Measurements from ENCODE around the gene USH1C.

Gene USH1C

DNA sequence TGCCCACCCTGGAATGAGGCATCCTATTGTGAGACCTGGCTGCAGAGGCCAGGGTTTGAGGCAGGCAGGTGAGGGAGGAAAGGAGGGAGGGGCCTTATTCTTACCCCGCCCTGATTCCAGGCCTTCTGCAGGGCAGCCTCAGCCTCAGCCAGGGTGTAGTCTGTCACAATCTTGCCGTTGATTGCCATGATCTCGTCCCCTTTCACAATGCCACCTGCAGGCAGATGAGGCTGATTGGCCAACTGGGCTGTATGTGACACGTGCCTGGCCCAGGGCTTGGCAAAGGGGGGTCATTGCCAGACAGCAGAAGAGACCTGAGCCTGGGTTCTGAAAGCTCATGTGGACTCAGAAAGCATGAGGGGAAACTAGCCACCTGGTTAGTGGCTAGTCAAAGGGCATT is 46.2 kb downstream of the USH1C start:
- DNase-seq = peak; percentile 10

DNA sequence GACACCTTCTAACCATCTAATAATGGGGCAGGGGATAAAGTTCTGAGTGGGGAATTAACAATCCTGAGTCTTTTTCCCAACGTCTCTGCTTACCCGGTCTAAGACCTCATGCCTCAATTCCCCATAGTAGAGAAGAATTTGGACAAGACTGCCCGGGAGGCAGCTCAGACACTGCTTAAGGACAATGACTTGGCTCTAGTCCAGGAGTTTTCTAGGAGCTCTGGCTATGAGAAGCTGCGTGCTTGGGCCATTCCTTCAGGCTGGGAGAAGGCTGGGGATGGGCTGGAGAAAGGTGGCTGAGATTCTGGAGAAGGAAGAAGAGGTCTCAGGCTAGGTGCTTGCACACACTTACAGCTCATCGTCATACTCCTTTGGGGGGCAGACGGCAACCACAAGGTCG is 47.8 kb downstream of the USH1C start:
- DNase-seq = no peak

DNA sequence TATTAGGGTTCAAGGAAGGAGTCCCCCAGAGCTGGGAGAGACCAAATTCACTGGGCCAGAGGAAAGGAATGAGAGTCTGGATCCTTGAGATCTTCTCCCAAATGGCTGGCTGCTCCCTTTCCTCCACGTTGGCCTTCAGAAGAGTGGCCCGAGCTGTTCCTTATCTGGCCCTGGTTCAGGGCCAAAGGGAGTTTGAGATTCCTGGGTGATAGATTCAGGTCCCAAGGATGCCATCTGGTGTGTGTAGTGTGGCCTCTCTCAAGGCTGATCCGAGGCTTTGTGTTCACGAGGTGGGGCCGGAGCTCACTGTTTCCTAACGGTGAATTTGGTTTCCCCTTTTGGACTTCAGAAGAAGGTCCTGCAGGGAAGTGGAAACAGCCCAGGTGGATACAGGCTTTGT is 50.2 kb downstream of the USH1C start:
- DNase-seq = no peak

DNA sequence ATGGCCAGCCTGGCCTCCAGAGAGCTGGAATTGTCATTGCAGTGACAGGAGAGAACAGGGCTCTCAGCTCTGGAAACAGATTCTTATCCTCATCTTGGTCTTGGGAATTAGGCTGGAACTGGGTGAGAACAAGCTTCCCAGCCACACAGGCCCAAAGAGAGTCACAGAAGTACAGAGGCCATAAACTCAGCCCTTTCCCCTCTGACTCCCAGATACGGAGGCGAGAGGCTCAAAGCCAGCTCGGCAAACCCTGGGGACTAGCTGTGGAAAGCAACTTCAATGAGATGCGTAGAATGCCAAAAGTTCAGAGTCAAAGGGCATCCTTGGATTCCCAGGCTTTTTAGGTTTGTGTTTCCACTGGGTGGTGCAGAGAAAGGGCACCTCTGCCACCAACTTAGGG is 53.3 kb downstream of the USH1C start:
- DNase-seq = no peak

DNA sequence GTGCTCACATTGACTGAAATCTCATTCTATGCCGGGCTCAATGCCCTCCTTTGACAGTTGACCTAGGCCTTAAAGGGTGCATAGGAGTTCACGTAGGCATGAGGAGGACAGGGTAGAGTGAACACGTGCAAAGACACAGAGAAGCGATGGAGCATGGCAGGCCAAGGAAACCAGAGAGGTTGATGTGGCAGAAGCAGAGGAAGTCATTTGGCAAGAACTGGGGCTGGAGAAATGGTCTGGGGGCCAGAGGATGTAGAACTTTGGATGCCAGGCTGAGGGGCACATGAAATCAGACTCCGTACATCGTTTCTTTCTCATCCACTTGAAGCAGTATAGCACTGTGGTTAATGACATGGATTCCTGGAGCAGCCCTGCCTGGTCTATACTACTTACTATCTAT is 54.0 kb downstream of the USH1C start:
- no peak for DNase-seq

DNA sequence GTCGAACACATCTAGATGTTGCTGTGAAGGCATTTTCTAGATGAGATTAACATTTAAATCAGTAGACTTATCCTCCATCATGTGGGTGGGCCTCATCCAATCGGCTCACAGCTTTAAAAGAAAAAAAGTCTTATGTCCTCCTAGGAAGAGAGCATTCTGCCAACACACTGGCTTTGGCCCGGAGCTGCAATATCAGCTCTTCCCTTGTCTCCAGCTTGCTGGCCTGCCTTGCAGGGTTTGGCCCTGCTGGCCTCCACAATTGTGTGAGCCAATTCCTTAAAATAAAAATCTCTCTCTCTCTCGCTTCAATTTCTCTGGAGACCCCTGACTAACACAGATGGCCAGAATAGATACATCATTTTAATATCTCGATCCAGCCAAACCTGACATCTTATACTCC is 54.5 kb downstream of the USH1C start:
- DNase-seq = no peak

DNA sequence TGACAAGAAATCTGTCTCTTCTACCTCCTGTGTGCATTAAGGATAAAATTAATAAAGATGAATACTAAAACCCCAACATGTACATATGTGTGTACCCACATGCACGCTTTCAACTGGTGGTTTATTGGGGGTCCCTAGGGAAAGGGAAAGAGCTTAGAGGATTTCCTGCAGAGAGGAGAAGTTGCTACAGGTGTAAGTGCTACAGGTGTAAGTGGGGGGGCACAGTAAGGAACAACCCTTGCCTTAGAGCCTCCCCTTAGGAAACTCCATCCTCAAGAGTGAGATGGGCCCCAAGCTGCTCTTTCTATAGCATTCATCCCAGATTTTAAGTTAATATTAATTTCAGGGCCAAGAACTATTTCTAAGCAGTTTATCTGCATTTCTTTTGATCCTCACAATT is 55.7 kb downstream of the USH1C start:
- DNase-seq = no peak

DNA sequence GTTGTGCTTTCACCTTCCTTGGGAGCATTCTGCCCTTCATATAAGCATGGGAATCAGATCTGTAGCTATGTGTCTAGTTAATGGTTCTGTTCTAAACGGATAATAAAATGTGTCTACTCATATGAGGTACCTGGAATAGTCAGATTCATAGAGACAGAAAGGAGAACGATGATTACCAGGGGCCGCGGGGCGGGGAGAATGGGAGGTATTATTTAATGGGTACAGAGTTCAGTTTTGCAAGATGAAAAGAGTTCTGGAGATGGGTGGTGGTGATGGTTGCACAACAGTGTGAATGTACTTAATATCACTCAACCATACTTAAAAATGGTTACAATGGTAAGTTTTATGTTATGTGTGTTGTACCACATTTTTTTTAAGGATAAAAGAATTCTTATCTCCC is 57.6 kb downstream of the USH1C start:
- DNase-seq = no peak

DNA sequence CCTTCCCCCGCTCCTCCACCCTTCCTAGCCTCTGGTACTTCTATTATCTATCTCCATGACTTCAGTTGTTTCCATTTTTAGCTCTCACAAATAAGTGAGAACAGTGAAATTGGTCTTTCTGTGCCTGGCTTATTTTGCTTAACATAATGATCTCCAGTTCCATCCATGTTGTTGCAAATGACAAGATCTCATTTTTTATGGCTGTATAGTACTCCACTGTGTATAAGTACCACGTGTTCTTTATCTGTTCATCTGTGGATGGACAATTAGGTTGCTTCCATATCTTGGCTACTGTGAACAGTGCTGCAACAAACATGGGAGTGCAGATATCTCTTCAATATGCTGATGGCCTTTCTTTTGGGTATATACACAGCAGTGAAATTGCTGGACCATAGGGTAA is 60.7 kb downstream of the USH1C start:
- no peak for DNase-seq

DNA sequence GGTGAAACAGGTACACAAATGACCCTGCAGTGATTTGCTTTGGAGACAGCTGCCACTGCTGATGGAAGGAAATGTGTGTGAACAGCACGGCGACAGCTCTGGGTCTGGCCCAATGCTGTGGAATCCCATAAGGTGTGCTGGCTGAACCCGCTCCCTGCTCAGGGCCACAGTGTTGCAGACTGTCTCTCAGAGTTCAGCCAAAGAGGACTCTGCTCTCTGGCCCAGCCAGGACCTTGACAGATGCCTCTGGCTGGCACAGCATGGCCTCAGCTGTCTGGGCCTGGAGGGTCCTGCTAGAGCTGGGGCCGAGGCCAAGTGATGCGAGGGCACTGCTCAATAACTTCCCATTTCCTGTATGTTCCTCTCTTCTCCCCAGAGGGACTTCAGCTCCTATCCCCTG is 62.3 kb downstream of the USH1C start:
- DNase-seq = no peak

DNA sequence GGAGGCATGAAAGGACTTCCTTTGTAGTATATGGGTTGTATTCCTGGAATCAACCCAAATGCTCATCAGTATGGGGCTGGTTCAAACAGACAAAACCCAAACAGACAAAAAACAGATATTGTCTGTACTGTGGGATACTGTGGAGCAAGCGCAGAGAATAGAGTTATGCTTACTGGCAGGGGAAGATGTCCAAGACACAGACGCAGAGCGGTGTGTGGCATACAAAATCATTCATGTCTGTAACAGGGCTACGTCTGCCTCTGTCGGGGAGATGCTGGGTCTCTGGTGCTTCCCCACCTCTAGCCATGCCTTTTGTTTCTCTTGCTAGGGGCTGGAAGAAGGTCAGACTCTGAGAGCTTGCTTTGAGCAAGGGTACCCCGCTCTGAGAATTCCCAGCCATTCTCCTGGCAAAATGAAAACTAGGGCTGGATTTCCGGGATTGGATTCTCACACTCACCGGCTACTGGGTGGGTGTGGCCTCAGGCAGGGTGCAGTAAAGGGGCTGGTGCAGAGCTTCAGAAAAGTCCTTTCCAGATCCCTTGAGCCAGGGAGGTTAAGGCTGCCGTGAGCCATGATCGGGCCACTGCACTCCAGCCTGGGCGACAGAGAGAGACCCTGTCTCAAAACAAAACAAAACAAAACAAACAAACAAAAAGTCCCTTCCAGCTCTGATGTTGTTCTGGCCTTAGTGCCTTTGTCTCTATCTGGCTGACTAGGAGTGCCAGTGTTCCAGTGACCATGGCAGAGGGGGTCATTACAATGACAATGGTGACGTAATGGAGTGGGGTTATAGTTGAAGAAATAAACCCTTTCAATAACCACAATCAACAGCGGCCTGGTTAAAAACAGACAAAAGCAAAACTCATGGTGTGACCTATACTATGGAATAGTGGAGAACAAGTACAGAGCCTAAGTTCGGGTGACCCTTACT is 64.7 kb downstream of the USH1C start:
- no peak for DNase-seq

DNA sequence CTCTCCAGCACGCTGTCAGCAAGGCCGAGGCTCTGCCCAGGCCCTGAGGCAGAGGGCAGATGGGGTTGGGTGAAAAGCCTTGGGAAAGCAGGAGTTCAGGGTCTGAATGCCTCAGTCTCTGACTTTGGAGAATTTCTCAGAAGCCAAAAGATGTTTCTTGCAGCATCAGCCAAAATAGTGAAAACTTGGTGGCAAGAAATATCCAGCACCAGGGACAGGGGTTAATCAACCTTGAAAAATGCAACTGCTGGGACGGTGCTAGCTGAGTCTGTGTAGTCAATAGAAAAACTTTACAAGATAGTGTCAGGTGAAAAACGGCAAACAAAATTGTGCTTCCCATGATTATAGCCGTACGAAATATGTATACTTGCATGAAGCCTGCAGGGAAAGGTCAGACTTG is 66.1 kb downstream of the USH1C start:
- DNase-seq = no peak

DNA sequence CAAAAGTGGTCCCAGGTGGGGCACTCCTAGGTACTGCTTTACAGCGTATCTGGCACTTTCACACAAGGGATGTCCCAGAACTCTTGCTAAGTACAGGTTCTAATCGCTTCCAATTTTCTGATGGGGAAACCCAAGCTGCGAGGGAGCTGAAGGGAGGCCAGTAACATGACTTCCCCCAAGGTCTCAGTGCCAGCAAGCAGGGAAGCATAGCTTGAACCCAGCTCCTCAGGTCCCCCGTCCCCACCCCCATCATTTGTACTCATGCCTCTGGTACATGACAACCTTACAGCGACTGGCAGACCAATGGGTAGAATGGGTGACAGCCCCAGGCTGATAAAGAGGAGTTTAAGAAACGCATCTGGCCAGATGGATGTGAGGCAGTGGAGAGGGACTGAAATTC is 66.9 kb downstream of the USH1C start:
- no peak for DNase-seq

DNA sequence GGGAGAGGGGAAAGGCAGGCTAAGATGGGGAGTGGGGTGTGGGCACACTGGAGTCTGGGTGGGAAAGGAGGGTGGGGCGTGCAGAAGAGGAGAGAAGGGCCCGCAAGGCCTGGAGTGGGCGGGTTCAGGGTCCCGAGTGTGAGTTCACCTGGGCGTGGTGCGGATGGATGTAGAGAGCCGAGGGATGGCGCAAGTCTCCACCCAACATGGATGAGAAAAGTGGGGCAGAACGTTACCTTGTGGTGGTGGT is 67.2 kb downstream of the USH1C start:
- no peak for DNase-seq

DNA sequence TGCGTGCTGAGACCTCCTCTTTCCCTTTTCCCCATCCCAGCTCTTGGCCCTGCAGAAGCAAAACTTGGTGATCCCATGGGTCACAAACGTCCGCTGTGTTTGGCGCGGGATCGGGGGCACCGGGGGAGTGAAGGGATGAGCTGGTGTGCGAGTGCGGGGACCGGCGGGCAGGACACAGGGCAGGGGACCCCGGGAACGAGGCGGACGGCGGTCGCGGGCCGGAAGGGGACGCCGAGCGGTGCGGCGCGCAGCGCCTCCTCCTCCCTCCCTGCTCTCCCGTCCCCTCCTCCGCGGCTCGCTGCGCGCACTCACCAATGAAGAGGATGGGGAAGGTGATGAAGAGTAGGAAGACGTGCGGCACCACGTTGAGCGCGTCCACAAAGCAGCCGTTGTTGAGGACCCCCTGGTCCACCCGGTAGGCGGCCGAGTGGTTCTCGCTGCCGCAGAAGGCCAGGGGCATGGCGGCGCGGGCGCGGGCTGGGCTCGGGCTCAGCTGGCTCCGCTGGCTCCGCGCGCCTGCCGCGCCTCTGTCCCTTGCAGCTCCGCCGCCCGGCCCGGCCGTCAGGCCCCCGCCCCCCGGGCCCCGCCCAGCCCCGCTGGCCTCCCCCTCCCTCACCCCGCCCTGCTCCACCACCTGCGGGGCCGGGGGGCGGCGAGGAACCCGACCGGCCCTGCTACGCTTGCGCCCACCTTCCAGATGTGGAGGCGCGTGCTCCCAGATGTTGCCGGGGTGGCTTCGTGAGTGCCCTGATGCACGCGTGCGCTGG is 67.7 kb downstream of the USH1C start, which contains the start of gene ABCC8:
Gene ABCC8, minus strand, starts transcription at position 529 of the 767 bp plus-strand sequence. Its CDS starts 69 bp downstream, at position 460.
- no peak for DNase-seq

DNA sequence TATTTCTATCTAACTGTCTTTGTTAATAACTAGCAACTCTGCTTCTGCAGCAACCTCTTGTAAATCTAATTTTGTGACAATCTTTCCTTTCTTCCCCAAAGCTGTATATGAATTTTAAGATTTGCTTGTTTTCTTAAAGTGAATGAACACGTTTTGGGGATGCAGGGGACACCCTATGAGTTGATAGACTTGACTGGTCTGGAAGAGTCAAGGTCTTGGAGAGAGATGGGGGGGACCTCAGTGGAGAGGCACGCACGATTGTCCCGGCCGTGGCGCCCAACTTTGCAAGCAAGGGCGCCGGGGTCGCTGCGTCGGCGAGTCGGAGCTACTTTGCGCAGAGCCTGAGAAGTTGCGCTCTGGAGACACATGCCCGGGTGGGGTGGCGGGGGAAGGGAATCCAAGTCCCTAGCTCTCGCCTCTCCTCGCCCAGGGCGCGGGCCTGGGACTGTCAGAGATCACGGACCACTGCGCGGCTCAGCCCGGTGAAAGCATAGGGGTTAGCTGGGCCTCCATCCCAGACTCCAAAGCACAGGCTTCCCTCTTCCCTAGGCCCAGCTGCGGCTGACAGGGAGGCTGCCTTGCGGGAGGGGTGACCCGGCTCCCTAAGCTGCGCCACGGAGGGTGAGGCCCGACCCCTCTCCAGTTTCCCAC is 68.4 kb downstream of the USH1C start:
- no peak for DNase-seq

DNA sequence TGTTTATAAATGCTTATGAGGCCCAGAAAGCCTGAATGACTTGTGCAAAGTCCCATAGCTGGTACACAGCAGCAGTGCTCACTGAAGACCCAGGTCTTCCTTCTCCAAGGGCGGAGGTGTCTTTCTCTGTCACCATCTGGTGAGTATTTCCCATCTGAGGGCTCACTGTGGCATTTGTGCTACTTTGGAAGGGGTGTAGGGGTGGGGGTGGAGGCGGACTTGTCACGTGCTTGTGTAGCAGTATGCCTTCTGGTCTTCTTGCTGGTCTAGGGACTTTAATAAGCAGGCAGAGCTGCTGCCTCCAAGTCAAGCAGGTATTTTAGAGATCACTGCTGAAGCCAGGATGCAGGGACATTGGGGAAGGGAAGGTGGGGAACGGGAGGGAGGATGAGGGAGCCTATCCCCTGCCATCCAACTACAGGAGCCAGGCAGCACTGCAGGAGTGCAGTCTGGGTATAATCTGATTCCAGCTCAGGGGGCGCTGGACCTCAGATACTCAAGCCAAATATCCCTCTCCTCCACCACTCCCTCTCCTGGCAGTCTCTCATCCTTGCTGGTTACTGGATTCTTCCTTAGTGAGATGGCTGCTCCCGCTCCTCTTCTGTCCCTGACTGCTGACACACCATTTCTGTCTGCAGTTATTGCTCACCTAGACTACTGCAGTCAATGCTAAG is 71.0 kb downstream of the USH1C start:
- no peak for DNase-seq

DNA sequence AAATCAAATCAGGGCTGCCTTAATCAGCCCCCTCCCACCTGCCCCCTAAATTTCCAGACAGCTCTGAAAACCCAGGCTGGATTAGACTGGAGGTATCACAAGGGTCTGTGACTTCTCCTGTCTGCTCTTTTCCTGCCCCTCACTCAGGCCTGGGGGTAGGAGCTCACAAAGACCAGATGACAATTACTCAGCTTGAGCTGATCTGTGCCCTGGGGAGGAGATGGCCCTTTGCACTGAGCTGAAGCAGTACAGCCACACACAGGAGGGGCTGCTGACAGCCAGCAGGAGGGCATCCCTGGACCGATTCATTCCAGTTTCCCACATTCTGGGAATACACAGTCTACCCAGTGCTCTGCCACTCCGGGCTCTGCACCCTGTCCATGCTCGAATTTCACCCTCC is 71.7 kb downstream of the USH1C start:
- no peak for DNase-seq

DNA sequence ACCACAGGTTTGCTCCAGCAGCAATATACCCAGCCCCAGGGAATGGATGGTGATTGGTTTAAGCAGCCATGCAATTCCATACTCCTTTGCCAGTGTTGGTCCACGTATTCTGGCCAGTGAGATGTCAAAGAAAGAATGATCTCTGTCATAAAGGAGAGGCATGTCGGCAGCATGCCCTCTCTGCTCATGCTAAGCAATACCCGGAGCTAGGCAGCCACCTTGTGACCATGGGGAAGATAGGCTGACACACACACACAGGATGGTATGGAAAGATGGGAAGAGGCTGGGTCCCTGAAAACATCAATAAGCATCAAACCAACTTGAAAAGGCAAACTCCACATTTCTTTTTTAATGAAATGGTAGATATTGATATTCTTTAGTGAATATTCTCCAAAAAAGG is 72.7 kb downstream of the USH1C start:
- no peak for DNase-seq

DNA sequence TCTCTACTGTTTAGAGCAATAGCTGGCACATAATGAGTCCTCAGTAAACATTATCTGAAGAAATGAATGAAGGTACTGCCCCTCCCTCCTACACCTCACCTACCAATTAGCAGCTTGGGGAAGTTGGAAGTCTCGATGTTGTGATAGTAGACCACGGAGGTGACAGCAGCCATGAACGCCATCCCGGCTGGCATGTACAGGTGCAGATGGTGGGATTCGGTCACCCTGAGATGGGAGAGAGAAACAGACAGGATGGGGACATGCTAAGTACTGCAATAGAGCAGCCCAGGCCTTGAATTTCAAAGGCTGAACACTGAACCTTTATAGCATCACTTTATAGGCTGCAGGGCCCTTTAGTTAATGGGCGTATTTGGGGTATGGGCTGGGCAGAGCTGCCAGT is 74.2 kb downstream of the USH1C start:
- DNase-seq = no peak

DNA sequence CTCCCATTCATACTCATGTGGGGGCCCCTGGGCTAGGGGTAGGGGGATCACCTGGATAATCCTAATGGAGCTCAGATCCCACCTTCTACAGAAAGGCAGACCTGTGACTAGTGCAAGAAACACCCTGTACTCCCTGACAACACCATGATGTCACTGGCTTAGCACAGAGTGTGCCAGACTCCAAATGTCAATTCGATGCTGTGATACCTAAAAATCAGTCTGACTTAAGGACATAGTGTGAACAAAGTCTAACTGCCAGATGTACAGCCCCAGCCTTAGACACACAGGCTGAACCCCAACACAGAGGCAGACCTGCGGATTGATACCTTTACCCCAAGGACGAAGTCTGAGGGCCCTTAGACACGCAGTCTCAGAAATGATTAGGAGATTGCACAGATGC is 76.1 kb downstream of the USH1C start:
- DNase-seq = no peak

DNA sequence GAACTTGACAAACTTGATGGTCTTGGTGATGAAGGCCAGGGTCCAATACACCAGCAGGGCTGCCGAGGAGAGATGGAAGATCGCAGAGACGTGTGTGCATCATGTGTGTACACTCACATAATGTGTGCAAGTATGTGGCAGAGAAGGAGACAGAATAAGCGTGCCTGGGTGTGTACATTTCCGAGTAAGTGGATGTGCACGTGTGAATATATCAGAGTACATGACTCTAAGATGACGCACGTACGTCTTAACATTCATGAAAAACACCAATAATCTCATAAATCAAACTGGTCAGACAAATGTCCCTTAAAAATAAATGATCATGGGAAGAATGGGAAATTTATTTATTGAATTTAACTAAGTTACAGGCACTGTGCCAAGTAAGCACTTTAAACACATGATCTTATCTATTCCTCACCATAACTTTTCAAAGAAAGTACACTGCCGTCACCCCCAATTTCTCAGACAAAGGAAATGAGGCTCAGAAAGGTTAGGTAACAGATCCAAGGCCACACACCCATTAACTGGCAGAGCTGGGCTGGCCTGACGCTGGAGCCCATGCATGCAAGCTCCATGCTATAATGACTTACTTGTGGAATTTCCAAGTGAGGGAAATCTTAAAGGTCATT is 80.6 kb downstream of the USH1C start:
- DNase-seq = no peak

DNA sequence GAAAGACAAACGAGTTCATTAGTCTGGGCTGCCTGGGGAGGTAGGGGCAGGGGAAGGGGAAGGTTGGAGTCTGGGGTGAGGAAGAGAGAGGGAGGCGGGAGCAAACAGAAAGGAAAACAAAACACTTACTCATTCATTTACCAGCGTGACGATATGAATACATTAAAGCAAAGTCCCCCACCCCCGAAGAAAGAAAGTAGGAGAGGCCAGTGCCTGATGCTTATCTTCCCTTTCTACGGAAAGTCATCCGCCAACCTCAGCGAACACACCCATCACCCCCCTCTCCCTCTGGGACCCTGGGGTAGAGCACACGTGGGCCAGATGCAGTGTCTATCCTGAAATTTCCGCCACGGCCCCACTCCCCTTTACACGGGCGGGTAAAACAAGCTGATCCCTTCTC is 81.3 kb downstream of the USH1C start:
- no peak for DNase-seq

Data from NCI-H1417 treated with DMSO at 0.1 percent for 48 hours (cell line).